ENCODE data around the gene MAST4. TPM values are rescaled to one million over a fixed set of nuclear protein-coding genes. Genes with fewer than 3 reads are reported as not detected.

The MAST4 gene
- polyA plus RNA-seq, 1 donor (not counting 4 experiments of a cell fraction or from before 2014, with no cell fraction given), result 19.8 TPM

DNA sequence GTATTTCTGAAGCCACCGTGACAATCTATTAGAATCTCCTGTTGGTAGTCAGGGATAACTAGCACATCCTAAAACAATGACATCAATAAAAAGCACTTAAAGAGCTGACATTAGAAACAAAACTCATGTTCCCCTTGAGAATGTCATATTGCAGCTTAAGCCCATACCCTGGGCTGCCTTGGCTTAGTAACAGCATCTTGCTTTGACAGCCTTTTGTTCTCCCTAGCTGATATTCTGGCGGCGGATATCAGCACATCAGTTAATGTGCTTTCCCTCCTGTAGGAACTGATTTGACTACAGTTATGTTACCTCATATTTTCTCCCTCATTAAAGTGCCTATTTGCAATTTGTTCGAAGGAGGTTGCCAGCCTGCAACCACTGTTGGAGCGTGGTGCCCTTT, 386.3 kb downstream of the MAST4 start:
- dilution Hi-C loops (cut with MboI; ENCODE audit: extremely low pct_ligation_motif_present, low sequenced_read_pairs), result no loop called here
- H3K9me3 ChIP-seq (ENCODE audit: control insufficient read depth, low read depth, low read length), result no peaks in the 10 kb centered on the region
- H3K27ac ChIP-seq (ENCODE audit: control insufficient read depth, insufficient read depth, low read length), result no peak overlapping the region
- no peak overlapping the region for H3K9ac ChIP-seq (ENCODE audit: control insufficient read depth, extremely low read depth, insufficient read depth, low read length)
- H3K4me2 ChIP-seq (ENCODE audit: control insufficient read depth, extremely low read depth, insufficient read depth, low read depth, low read length), result no peak overlapping the region
- no peaks in the 10 kb centered on the region for H3K27me3 ChIP-seq (ENCODE audit: control insufficient read depth, extremely low read depth, insufficient read depth, low read length)
- no peaks in the 10 kb centered on the region for H3K9me1 ChIP-seq (ENCODE audit: control insufficient read depth, extremely low read depth, insufficient read depth, low read length)
- H3K36me3 ChIP-seq (ENCODE audit: control insufficient read depth in 2 of 2, extremely low read depth in 1 of 2, insufficient read depth in 2 of 2, low read length in 2 of 2), result no peaks in the 10 kb centered on the region
- H3K4me1 ChIP-seq (ENCODE audit: control insufficient read depth, extremely low read depth, insufficient read depth, low read length), result no peaks in the 10 kb centered on the region
- H4K20me1 ChIP-seq (ENCODE audit: control insufficient read depth, extremely low read depth, insufficient read depth, low read length), result no peaks in the 10 kb centered on the region
- H3K79me2 ChIP-seq (ENCODE audit: control insufficient read depth, insufficient read depth, low read length), result no peaks in the 10 kb centered on the region
- H3K4me3 ChIP-seq (ENCODE audit: control insufficient read depth in 2 of 3, extremely low read depth in 1 of 3, insufficient read depth in 2 of 3, low read depth in 1 of 3, low read length in 3 of 3), result no peak overlapping the region
- FAIRE-seq (no peak), DNase-seq (ENCODE audit: low read depth, low spot score) (no peak)
- H2AFZ ChIP-seq (ENCODE audit: control insufficient read depth, low read length), result no peak overlapping the region
- TF ChIP-seq CTCF (optimal IDR thresholded peaks at IDR 0.05 in 1 of 3, IDR thresholded peaks at IDR 0.05 in 1 of 3, conservative IDR thresholded peaks at IDR 0.05 in 1 of 3; ENCODE audit: extremely low read depth in 1 of 3, insufficient read depth in 2 of 3, low read length in 3 of 3), result no peak
- no peak for TF ChIP-seq EZH2 (IDR thresholded peaks at IDR 0.05; ENCODE audit: low read length)

- Histone ChIP-seq H3K79me2 (ENCODE audit: control insufficient read depth, insufficient read depth, low read length) (no peaks in the 10 kb centered on the region), H2AFZ (ENCODE audit: control insufficient read depth, low read length) (no peak overlapping the region), H3K9me3 (ENCODE audit: control insufficient read depth, low read depth, low read length) (no peaks in the 10 kb centered on the region), H3K4me1 (ENCODE audit: control insufficient read depth, extremely low read depth, insufficient read depth, low read length) (peaks cover 20% of the 10 kb centered on the region), H3K27ac (ENCODE audit: control insufficient read depth, insufficient read depth, low read length) (no peak overlapping the region), H3K9me1 (ENCODE audit: control insufficient read depth, extremely low read depth, insufficient read depth, low read length) (no peaks in the 10 kb centered on the region), H3K27me3 (ENCODE audit: control insufficient read depth, extremely low read depth, insufficient read depth, low read length) (no peaks in the 10 kb centered on the region), H4K20me1 (ENCODE audit: control insufficient read depth, extremely low read depth, insufficient read depth, low read length) (no peaks in the 10 kb centered on the region), H3K9ac (ENCODE audit: control insufficient read depth, extremely low read depth, insufficient read depth, low read length) (no peak overlapping the region), H3K36me3 (ENCODE audit: control insufficient read depth in 2 of 2, extremely low read depth in 1 of 2, insufficient read depth in 2 of 2, low read length in 2 of 2) (no peaks in the 10 kb centered on the region), H3K4me2 (ENCODE audit: control insufficient read depth, extremely low read depth, insufficient read depth, low read depth, low read length) (no peak overlapping the region), H3K4me3 (ENCODE audit: control insufficient read depth in 2 of 3, extremely low read depth in 1 of 3, insufficient read depth in 2 of 3, low read depth in 1 of 3, low read length in 3 of 3) (no peak overlapping the region)
- dilution Hi-C loops (cut with MboI; ENCODE audit: extremely low pct_ligation_motif_present, low sequenced_read_pairs), result no loop called here
- no peak for FAIRE-seq
- no peak for DNase-seq (ENCODE audit: low read depth, low spot score)
- TF ChIP-seq EZH2 (IDR thresholded peaks at IDR 0.05; ENCODE audit: low read length), result no peak
- no peak for TF ChIP-seq CTCF (optimal IDR thresholded peaks at IDR 0.05 in 1 of 3, IDR thresholded peaks at IDR 0.05 in 1 of 3, conservative IDR thresholded peaks at IDR 0.05 in 1 of 3; ENCODE audit: extremely low read depth in 1 of 3, insufficient read depth in 2 of 3, low read length in 3 of 3)
Measured at GRCh38 chr5:66985417-66985816, 389.2 kb downstream of the MAST4 start.

All from keratinocyte (primary cell).